Central memory CD8-positive, alpha-beta T cell (primary cell): ENCODE results near the gene PLA2G2D.

Experiments used
- ATAC-seq: fragments of 150-1000 bp; cut with Tn5 transposase; replicated peaks from 2 replicates; pipeline ENCODE4 v1.10.0; 2022; ENCODE audit warnings: mild to moderate bottlenecking, moderate FRiP score, moderate number of reproducible peaks; ENCODE audit not compliant: poor library complexity, severe bottlenecking; ENCODE audit errors: extremely low read depth
- DNase-seq, 2 donors: peaks; one replicate each; pipeline ENCODE4 v3.0.0; 2021; ENCODE audit warnings: low spot score in 2 of 2
- H3K27ac Mint-ChIP-seq: one replicate; pipeline ENCODE4 v1.8.0; 2022; ENCODE audit warnings: low read depth, mild to moderate bottlenecking, moderate library complexity, mixed read lengths
- H3K27me3 Mint-ChIP-seq: one replicate; pipeline ENCODE4 v1.8.0; 2022; ENCODE audit warnings: mixed read lengths
- H3K36me3 Mint-ChIP-seq: one replicate; pipeline ENCODE4 v1.8.0; 2022; ENCODE audit warnings: mild to moderate bottlenecking, moderate library complexity, mixed read lengths; ENCODE audit not compliant: insufficient read depth
- H3K4me1 Mint-ChIP-seq: one replicate; pipeline ENCODE4 v1.8.0; 2022; ENCODE audit warnings: mixed read lengths
- H3K4me3 Mint-ChIP-seq: one replicate; pipeline ENCODE4 v1.8.0; 2022; ENCODE audit warnings: mild to moderate bottlenecking, moderate library complexity, mixed read lengths
- H3K9me3 Mint-ChIP-seq: one replicate; pipeline ENCODE4 v1.8.0; 2022; ENCODE audit warnings: mixed read lengths

PLA2G2D gene

GRCh38 chr1:20074055-20074724 lies 45.1 kb downstream of the PLA2G2D start:
- Mint-ChIP-seq H3K27ac (no peak overlapping the region), H3K27me3 (peaks cover 28% of the 10 kb centered on the region), H3K4me1 (peaks cover 13% of the 10 kb centered on the region)

DNA sequence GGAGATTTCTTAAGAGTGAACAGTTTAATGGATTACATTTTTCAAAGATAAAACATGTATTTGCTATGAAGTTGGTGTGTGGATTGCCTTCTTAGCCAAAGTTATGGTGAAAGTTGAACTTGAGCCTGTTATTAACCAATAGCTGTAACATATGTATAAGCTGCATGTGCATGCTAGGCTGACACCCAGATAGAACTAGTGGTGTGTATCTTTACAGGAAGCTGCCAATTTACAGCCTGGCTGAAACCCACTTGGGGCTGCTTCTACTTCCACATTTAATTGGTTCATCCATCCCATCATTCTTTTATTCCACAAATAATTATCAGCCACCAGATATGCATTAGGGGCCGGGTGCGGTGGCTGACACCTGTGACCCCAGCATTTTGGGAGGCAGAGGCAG lies 46.1 kb downstream of the PLA2G2D start:
- peaks cover 7% of the 10 kb centered on the region for H3K4me1 Mint-ChIP-seq
- H3K36me3 Mint-ChIP-seq: no peaks in the 10 kb centered on the region
- ATAC-seq (no peak), DNase-seq (no peak)
- no peaks in the 10 kb centered on the region for H3K9me3 Mint-ChIP-seq
- no peak overlapping the region for H3K4me3 Mint-ChIP-seq
- no peak overlapping the region for H3K27ac Mint-ChIP-seq
- H3K27me3 Mint-ChIP-seq: peaks cover 18% of the 10 kb centered on the region

More at GRCh38 chr1:20074055-20074724, 45.1 kb downstream of the PLA2G2D start:
- no peaks in the 10 kb centered on the region for H3K9me3 Mint-ChIP-seq
- H3K36me3 Mint-ChIP-seq: no peaks in the 10 kb centered on the region
- DNase-seq: no peak
- no peak overlapping the region for H3K4me3 Mint-ChIP-seq
- ATAC-seq: no peak

DNA sequence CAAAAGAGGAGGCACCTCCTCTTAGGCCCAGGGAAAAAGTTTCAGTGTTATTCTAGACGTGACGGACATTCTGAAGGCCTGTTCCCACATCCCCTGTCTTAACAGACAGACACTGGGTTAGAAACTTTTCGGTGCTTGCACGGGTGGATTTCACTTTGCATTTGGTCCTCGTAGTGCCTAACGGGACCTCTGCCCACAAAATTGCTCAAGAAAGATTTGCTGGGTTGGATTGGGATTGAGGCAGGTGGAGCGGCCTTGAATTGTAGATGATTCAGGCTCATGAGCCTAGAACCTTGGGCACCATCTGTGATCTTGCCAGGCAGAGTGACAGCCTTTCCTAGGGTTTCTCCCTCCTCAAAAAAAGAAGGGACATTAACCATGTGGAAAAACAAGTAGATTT lies 46.6 kb downstream of the PLA2G2D start:
- DNase-seq (no peak), ATAC-seq (no peak)
- no peaks in the 10 kb centered on the region for H3K36me3 Mint-ChIP-seq
- H3K9me3 Mint-ChIP-seq: no peaks in the 10 kb centered on the region
- no peak overlapping the region for H3K27ac Mint-ChIP-seq
- no peak overlapping the region for H3K4me3 Mint-ChIP-seq
- peaks cover 13% of the 10 kb centered on the region for H3K27me3 Mint-ChIP-seq
- peaks cover 2% of the 10 kb centered on the region for H3K4me1 Mint-ChIP-seq

DNA sequence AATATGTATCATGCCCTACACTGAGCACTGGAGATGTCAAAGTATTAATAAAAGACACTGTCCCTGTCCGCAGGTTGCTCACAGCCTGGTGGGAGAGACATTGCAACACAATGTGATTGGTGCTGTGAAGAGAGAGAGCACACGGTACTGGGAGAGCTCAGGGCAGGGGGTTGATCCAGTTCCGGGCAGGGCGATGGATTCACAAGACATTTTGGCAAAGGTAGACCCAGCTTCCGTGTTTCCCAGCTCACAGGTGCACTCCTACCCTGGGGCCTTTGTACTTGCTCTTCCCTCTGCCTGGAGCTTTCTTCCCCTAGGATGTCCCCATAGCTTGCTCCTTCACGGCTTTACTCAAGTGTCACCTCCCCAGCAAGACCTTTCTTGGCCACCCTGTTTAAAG lies 47.9 kb downstream of the PLA2G2D start:
- DNase-seq (no peak), ATAC-seq (no peak)
- Mint-ChIP-seq H3K9me3 (no peaks in the 10 kb centered on the region), H3K27me3 (no peaks in the 10 kb centered on the region), H3K27ac (no peak overlapping the region), H3K4me1 (no peaks in the 10 kb centered on the region), H3K4me3 (no peak overlapping the region), H3K36me3 (no peaks in the 10 kb centered on the region)

DNA sequence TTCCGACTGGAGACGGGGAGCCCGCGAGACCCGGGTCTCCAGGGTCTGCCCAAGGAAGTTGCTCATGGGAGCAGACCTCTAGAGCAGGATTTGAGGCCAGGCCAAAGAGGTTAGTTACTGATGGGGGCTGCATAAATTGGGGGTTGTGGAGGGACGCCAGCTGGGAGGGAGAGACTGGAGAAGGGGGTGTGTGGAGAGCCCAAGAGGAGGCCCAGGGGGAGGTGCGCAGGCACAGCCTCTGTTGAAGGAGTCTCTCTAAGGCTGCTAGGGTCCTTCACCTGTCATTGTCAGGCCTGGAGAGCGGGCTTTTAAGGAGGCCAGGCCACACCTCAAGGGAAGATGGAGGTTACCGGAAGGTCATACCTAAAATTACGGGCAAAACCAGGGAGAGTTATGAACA lies 49.0 kb downstream of the PLA2G2D start:
- H3K27me3 Mint-ChIP-seq: no peaks in the 10 kb centered on the region
- H3K4me3 Mint-ChIP-seq: no peak overlapping the region
- no peak for ATAC-seq
- DNase-seq: no peak
- H3K27ac Mint-ChIP-seq: peak overlapping the region; percentile 66
- H3K4me1 Mint-ChIP-seq: no peaks in the 10 kb centered on the region
- H3K36me3 Mint-ChIP-seq: no peaks in the 10 kb centered on the region
- no peaks in the 10 kb centered on the region for H3K9me3 Mint-ChIP-seq

DNA sequence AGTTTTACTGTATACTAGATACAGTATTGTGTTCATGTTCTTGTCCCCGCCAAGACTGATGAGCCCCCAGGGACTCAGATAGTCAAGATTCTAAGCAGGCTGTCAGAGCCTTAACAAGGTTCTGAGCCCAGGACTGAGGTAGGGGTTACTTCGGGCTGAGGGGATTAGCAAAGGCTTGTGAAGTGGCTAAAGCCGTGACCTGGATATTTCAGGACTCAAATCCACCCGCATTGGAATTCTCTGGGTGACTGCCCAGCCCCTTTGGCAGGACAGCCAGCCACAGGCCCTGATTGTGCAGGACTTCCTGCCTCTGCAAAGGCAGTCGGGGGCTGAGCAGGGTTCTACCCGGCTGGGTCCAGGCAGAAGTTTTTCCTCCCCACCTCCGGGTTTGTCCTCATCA lies 49.5 kb downstream of the PLA2G2D start, which contains the start of gene PLA2G5:
PLA2G5 (plus strand) TSS at position 321 of the 400 bp plus-strand sequence. CDS start 14,637 bp downstream, outside the sequence.
- Mint-ChIP-seq H3K27ac (peak within 1 kb of the TSS; percentile 66), H3K36me3 (no peaks in the 10 kb centered on the region), H3K4me1 (no peaks in the 10 kb centered on the region), H3K27me3 (no peaks in the 10 kb centered on the region), H3K9me3 (no peaks in the 10 kb centered on the region), H3K4me3 (no peak within 1 kb of the TSS)
- ATAC-seq (no peak), DNase-seq (no peak)

DNA sequence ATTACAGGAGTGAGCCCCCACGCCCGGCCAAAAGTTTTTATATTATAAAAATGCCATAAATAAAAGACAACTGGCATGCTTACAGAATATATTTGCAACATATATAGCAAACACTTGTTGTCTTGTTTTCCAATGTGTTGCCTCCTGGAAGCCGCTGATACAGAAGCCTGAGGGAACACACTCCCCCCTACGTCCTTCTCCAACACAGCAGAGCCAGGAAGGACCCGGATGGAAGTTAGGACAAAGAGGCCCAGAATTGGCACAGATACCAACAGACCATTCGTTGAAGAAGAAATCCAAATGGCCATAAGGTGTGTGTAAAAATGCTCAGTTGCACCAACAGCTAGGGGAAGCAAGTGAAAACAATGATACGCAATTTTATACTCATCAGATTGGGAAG lies 50.6 kb downstream of the PLA2G2D start:
- no peak overlapping the region for H3K4me3 Mint-ChIP-seq
- ATAC-seq: no peak
- no peak for DNase-seq
- H3K4me1 Mint-ChIP-seq: no peaks in the 10 kb centered on the region
- H3K36me3 Mint-ChIP-seq: no peaks in the 10 kb centered on the region
- no peak overlapping the region for H3K27ac Mint-ChIP-seq
- no peaks in the 10 kb centered on the region for H3K9me3 Mint-ChIP-seq
- H3K27me3 Mint-ChIP-seq: no peaks in the 10 kb centered on the region

DNA sequence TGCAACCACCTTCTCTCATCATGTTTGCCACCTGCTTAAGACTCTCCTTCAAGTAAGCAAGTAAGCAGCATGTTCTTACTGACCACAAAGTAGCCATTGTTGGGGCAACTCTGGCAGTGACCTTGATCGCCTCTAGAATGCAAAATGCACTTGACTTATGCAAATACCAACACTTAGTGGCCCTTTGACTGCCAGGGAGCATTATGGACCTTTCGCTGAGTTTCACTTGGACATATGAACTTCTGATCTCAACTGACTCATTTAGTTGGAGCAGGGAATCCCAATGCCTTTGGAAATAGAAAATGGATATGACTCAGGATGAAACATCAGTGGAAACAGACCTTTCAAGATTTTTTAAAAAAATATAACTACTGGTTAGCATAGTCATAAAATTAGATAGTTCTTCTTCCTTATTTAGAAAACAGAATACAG lies 55.5 kb downstream of the PLA2G2D start:
- no peaks in the 10 kb centered on the region for H3K27me3 Mint-ChIP-seq
- ATAC-seq: no peak
- no peak overlapping the region for H3K4me3 Mint-ChIP-seq
- H3K36me3 Mint-ChIP-seq: peaks cover 1% of the 10 kb centered on the region
- no peak for DNase-seq
- H3K4me1 Mint-ChIP-seq: peaks cover 24% of the 10 kb centered on the region
- H3K9me3 Mint-ChIP-seq: no peaks in the 10 kb centered on the region
- no peak overlapping the region for H3K27ac Mint-ChIP-seq
